ENCODE measurements around the gene DNAJC5.

GRCh38 chr20:63973160-63973479 is 78.2 kb downstream of the DNAJC5 start:
- TF ChIP-seq POLR2A (IDR thresholded peaks at IDR 0.05), result no peak
- TF ChIP-seq, protein P1, sequence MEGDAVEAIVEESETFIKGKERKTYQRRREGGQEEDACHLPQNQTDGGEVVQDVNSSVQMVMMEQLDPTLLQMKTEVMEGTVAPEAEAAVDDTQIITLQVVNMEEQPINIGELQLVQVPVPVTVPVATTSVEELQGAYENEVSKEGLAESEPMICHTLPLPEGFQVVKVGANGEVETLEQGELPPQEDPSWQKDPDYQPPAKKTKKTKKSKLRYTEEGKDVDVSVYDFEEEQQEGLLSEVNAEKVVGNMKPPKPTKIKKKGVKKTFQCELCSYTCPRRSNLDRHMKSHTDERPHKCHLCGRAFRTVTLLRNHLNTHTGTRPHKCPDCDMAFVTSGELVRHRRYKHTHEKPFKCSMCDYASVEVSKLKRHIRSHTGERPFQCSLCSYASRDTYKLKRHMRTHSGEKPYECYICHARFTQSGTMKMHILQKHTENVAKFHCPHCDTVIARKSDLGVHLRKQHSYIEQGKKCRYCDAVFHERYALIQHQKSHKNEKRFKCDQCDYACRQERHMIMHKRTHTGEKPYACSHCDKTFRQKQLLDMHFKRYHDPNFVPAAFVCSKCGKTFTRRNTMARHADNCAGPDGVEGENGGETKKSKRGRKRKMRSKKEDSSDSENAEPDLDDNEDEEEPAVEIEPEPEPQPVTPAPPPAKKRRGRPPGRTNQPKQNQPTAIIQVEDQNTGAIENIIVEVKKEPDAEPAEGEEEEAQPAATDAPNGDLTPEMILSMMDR (IDR thresholded peaks at IDR 0.05), result no peak
